Hematopoietic multipotent progenitor cell treated with erythropoietin and hydrocortisone succinate and interleukin-3 and kit ligand, for 15 days (in vitro differentiated cells): ENCODE measurements around the gene NDOR1.
"Not testable (repeated sequence)": the region's sequence is repeated elsewhere in the genome, so short reads cannot be mapped to it uniquely, and the experiment has no call there.

Experiments
- DNase-seq: peaks from one replicate; pipeline ENCODE4 v3.0.0-alpha.2; 2015; ENCODE audit warnings: low spot score

NDOR1 gene

DNA sequence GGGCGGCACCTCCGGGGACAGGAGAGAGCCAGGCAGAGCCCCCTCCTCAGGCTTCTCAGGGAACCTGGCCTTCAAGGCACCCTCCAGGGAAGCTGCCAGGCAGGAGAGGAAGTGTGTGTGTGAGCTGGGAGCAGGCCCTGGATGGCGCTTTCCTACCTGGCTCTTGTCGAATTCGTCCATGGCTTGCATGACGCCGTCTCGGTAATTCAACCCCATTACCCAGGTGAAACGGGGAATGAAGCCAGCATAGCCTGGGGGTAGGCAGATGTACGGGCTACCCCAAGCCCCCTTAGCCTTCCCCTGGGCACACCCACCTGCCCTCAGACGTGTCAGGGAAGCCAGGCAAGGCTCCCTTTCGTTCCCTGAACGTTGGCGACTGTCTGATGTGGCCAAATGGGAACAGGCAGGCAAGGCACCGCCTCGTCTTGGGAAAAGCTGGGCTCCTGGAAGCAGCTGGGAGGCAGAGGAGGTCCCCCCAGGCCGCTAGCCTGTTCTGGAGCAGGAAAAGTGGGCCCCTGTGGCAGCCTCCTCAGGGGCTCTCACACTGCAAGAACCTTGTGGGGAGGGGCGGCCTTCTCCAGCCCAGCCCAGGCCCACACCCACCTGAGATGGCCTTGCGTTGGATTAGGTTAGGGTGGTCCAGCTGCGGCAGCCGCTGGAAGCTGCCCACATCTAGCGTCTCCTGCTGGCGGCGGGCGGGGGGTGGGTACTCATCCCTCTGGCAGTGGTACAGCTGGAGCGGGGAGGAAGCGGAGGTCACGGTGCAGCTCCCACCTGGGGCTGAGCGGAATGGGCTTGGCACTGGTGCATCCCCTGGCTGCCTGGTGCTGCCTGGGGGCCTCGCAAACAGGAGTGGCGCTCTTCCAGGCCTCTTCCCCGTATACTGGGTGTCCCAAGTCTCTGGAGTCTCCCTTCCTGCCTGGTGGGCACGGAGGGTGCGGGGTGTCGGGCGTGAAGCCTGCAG lies 39.3 kb downstream of the NDOR1 start:
- no peak for DNase-seq

DNA sequence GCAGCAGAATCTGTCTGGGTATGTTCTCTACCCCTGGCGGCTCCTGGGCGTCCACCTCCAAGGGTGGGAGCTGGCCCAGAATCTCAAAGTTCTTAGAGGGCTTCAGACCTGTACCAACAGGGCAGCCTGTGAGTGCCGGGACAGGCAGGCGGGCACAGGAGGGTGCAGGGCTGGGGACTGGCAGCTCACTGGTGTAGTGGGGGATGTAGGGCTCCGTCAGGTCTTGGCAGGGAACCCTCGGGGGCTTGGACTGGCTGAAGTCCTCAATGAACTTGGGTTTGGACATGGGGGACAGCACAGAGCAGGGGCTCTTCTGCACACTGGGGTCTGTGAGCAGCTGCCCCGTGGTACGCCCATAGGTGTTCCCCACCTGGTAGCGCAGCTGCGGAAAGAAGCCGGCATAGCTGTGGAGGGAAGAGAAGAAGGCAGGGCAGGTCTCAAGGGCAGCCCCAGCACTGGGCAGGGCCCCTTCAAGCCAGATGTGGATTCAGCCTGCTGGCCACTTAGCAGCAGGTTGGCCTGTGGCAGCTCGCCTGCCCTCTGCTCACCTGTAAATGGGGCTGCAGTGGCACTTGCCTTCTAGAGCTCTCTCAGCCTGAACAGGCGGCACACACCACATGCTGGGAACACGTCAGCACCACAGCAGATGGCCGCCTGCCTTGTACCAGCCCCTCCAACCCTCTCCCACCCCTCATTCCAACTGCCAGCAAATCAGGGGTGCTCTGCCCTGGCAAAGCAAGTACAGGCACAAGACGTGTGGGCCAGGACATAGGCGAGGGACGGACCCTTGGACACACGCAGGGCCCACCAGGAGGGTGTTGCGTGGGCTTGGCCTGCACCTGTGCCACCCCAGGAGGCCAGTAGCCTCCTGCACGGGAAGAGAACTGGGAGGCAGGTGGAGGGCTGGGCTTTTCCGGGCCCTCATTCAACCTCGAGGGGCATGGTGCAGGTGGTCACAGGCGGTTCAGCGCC lies 40.2 kb downstream of the NDOR1 start:
- DNase-seq, result no peak

DNA sequence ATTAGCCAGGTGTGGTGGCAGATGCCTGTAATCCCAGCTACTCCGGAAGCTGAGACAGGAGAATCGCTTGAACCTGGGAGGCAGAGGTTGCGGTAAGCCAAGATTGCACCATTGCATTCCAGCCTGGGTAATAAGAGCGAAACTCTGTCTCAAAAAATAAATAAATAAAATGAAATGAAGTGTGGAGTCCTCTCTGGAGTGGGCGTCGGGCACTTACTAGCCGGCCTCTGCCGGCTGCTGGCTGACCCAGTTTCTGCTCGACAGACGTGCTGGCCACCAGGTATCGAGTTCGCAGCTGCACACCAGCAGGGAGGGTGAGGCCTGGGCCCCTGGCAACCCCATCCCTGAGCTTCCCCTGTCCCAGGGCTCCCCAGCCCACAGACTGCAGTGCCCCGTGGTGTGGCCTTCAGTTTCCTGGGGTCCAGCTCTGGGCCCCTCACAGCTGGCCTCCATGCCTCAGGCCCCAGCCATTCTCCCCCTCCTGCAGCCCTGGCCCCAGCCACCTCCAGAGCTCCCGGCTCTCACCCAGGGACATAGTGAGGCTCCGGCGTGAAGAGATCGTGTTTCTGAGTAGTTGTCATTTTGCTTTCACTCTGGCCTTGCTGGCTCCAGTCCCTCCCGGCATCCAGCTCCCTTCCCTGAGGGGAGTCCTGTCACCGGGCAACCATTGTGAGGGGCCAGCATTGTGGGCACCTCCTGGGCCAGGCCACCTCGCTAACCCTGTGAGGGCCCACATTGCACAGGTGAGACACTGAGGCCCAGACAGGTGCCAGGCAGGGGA lies 41.8 kb downstream of the NDOR1 start:
- no peak for DNase-seq

DNA sequence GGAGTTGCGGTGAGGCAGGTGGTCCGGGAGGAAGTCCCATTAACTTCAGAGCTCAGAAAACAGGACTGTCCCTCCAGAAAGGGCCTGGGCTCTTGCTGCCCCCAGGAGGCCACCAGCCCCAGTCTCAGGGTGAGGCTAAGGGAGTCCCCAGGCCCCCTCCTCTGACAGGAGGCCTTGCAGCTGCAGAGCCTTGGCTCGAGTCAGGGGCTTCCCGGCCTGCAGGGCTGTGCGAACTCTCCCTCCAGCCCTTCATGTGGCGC lies 42.3 kb downstream of the NDOR1 start:
- no peak for DNase-seq

DNA sequence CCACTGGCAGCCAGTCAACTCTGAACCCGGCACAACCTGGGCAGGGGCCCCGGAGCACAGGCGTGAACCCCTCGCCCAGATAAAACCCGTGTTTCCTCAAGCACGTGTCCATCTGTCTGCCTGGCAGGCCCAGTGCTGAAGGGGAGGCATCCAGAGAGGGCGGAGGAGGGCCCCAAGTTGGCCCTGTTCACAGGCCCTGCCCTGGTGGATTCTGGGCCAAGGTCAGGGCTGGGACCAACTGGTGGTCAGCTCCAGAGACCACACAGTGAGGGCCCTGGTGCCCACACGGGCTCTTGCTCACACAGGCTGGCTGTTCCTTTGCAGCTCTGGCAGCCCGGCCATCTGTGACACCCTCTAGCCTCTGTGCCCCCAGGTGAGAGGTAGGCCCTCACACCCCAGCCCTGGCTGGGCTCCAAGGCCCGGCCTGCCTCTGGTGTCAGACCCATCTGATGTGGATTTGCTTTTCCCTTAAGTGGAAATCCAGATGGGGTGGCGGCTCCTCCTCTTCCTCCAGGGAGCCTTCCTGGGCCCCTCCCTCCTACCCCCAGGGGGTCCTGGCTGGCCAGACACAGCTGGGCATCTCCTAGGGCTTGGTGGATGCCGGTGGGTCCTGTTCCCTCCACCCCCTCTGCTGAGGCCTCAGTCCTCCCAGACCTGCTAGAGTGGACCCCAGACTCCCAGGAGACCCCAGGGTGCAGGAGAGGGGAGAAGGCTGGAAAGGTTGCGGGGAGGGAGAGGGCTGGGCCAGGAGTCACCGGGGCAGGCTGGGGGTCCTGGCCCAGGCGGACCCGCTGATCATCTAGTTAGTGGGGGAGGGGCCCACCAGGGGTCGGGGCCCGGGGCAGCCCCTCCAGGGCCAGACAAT lies 45.1 kb downstream of the NDOR1 start:
- no peak for DNase-seq

DNA sequence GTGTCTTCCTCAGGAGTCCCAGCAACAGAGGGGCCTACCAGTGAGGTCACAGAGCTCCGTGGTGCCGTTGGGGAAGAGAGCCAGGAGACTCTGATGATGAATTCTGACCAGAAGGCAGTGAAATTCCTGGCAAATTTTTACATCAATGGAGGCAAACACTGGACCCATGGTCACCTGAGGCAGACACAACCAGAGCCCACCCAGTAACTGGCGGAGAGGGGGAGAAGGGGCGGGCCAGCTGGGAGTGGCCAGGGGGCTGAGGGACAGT lies 45.6 kb downstream of the NDOR1 start, which contains the start of gene STPG3:
Gene STPG3, plus strand, starts transcription at position 93 of the 268 bp plus-strand sequence. Its CDS starts 1 bp downstream, at position 94.
- DNase-seq, result no peak

DNA sequence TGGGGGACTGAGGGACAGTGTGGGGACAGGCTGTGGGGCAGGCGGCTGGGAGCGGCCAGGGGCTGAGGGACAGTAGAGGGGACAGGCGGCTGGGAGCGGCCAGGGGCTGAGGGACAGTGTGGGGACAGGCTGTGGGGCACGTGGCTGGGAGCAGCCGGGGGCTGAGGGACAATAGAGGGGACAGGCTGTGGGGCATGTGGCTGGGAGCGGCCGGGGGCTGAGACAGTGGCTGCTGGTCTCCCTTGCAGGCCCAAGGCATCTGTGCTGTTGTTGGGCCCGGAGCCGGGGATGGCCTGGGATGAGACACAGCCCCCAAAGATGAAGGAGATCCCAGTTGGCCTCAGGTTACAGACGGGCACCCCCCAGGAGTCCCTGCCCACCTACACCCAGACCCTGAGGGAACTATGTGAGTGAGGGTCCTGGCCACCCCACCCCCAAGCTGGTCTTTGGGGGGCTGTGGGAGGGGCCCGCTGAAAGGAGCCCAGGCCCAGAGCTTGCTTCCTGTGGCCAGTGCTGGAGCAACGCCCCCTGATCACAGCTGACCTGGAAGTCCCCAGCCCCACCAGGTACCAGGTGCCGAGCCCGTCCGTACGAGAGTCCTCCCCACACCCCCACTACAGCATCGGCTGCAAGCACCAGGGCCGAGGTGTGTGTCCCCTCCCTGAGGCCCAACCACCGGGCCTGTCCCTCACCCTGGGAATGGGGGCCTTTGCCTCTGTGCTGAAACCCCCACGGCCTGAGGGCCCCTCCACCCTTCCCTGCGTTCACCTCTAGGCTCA lies 46.2 kb downstream of the NDOR1 start:
- no peak for DNase-seq

DNA sequence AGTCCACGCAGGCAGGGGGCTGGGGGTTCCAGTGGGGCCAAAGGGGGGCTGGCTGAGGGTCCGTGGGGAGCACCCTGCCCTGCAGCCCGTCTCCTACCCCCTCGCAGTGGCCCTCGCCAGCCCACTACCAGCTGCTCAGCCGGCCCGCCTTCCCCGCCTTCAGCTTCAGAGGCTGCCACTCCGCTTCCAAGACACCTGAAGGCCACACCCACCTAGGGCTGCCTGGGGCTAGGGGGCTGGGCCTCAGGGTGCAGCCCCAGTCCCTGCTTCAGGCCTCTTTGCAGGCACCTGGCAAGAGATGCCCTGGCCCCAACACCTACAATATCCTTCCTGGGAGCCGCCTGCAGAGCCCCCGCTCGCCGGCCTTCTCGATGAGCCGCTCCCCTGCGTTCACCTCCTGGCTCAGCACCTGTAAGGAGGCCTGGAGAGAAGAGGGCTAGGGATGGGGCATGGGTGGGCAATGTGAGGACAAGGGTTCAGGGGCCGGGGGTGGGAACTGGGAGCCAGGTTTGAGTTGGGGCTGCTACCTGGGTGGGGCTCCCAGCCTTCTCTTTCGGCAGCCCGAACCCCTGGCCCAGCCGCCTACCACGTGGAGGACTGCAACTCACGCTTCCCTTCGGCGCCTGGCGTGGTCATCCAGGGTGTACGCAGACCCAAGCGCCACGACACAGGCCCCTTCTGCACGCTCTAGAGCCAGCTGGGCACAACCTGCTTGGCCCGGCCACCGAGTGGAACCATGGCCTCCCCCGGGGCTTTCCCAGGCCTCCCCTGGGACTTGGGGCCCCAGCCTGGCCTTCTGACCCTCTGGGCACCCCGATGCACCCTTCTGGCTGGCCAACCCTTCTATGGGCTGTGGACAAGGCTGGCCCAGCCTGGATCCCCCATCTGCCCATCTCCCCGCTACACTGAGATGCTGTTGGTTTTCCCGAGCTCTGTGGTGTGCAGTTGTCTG lies 47.3 kb downstream of the NDOR1 start:
- DNase-seq, result no peak

DNA sequence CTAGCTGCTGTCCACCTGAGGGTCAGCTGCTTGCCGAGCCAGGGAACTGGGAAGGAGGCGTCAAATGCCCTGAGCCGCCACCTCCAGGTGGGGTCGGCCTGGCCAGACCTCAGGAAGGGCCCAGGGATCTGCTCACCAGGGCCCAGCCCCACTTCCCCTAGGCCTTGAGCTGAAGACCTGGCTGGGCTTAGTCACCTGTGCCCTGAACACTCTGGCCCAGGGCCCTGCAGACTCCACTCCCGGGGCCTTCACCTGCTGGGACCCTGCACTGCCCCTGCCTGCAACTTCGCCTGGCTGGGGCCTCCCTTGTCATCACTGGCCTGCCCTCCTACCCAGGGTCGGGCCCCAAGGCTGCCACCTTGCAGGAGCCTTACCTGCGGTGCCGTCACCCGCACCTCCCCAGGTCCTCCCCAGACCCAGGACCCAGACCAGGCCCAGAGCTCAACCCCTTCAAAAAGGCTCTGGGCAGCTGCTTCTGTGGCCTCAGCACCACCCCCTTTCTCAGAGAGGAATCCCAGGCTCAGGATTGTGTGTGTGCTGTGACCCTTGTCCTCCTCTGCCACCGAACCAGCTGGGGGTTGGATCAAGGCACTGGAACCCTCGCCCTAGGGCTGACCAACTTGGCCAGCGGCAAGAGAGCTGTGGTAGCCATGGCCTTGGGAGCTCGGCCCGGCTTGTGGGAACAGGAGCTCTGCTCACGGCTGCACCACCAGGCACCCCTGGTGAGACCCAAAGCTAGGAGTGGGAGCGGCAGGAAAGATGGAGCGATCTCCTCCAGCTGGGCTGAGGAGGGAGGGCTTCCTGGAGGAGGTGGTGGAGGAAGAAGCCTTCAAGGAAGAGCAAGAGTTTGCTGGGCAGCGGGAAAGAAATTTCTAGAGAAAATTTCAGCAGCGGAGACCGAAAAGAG lies 48.5 kb downstream of the NDOR1 start:
- no peak for DNase-seq

DNA sequence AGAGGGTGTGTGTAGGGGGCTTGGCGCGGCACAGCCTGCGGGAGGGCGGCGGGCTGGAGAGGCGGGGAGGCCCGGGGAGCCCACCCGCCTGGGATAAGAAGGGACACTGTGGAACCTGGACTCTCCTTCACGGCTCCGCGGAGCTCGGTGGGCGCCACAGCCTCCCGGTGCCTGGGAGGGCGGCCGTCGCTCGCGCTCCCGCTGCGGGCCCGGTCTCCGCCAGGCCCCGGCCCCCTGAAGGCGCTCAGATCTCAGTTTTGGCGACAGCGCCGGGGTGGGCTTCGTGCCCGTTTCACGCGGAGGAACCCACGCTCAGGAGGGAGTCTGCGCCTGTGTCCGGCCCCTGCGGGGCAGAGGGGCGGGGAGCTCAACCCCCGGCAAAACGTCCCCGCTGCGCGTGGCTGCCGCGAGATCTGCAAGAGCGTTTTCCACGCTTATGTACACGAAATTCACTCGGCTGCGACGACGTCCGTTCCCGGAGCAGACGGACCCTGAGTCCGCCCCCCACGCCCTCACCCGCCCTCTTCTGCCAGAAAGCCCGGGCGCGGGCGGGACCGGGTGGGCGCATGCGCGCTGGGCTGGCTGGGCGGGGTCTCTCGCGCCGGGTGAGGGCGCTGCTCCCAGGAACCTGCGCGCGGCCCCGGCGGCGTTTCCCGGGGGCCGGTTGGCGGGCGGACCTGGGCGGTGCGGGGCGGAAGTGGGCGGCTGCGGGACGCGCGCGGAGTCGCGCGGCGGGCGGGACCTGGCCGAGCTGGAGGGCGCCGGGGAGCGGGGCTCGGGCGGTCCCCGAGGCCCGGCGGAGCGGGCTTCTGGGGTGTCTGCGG lies 49.3 kb downstream of the NDOR1 start, which contains the start of gene NELFB:
Gene NELFB, plus strand, starts transcription at position 704 of the 824 bp plus-strand sequence.
- DNase-seq, result peak; percentile 90

DNA sequence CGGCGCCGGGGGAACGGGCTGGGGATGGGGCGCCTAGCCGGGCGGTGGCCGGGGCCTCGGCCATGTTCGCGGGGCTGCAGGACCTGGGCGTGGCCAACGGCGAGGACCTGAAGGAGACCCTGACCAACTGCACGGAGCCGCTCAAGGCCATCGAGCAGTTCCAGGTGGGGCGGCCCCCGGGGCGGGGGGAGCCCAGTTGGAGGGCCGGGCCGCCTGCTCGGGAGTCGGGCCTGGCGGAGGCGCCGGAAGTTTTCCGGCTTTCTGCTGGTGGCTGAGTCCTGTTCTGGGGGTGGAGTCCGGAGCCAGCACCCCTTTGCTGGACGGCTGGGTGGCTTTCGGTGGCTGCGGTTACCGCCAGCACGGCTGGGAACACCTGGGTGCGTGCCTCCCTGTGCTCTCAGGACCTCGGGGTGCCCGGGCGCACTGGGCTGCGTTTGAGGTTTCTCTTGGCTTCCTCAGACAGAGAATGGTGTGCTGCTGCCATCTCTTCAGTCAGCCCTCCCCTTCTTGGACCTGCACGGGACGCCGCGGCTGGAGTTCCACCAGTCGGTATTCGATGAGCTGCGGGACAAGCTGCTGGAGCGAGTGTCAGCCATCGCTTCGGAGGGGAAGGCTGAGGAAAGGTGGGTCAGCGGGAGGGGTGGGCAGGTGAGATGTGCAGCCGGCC lies 50.1 kb downstream of the NDOR1 start:
- DNase-seq, result no peak

DNA sequence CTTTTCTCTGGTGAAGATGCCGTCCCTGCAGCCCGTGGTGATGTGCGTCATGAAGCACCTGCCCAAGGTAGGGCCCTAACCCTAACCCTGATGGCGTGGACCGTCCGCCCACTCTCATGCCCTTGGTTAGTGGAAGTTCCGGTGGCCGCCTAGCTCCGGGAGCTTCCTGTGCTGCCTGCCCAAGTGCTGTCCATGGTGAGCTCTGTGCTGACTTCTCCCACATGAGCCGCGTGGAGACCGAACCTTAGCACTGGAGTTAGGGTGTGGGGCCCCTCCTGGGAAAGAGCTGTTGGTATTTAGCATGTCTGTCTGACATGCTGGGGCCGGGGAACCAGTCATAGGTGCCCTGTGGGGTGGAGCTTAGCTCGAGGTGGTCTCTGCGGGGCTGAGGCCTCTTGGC lies 50.9 kb downstream of the NDOR1 start:
- no peak for DNase-seq

DNA sequence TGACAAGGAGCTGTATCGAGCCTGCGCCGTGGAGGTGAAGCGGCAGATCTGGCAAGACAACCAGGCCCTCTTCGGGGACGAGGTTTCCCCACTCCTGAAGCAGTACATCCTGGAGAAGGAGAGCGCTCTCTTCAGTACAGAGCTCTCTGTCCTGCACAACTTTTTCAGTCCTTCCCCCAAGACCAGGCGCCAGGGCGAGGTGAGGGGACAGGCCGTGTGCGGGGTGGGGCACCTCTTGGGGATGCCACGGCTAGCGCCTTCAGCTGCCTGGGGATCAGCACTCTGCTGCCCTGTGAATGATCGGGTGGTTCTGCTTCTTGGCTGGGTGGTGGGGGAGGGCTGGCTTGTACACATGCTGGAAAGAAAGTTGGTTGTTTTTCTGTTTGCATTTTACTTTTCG lies 51.4 kb downstream of the NDOR1 start:
- DNase-seq, result no peak

DNA sequence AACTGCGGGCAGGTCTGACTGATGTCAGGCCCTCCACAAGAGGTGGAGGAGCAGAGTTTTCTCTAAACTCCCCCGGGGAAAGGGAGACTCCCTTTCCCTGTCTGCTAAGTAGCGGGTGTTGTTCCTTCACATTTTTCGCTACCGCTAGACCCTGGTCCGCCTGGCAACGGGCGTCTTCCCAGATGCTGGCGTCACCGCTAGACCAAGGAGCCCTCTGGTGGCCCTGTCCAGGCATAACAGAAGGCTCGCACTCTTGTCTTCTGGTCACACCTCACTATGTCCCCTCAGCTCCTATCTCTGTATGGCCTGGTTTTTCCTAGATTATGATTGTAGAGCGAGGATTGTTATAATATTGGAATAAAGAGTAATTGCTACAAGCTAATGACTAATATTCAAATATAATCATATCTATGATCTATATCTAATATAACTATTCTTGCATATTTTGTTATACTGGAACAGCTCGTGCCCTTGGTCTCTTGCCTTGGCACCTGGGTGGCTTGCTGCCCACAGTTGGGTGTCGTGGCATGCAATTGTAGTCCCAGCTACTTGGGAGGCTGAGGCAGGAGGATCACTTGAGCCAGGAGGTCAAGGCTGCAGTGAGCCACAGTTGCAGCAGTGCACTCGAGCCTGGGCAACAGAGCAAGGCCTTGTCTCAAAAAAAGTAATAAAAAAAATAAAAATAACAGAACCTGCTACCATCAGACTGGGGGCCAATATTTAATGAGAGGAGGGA lies 56.8 kb downstream of the NDOR1 start:
- not testable (repeated sequence) for DNase-seq

DNA sequence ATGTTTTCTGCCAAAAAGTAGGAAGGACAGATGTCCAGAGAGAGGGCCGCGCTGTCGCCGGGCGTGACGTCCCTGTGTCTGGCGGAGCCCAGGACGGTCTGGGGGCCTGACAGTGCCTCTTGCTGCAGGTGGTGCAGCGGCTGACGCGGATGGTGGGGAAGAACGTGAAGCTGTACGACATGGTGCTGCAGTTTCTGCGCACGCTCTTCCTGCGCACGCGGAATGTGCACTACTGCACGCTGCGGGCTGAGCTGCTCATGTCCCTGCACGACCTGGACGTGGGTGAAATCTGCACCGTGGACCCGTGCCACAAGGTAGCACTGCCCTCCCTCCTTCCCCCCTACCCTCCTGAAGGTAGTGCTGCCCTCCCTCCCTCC lies 57.4 kb downstream of the NDOR1 start:
- no peak for DNase-seq

DNA sequence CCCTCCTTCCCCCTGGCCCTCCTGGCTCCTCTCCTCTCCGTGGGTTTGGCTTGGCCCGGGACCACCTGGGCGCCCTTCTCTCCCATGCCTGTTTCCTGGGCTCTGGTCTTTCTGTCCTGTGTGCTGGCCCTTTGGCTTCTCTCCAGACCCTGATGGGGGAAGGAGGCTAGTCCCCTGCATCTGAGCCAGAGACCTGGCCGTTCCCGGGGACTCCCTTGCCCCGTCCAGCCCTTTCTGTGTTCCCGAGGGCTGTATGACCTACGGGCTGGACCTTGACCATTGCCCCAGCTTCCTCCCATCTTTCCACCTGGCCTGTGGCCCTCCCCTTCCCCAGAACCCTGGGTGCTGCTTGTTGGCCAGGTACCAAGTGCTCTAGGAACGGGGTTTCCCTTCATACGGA lies 58.0 kb downstream of the NDOR1 start:
- DNase-seq, result no peak
